GM18909 (cell line): ENCODE results near the gene ARHGEF37.
"Not testable (repeated sequence)": the region's sequence is repeated elsewhere in the genome, so short reads cannot be mapped to it uniquely, and the experiment has no call there.

Experiments
- ATAC-seq: cut with Tn5 transposase; IDR thresholded peaks from one replicate; pipeline ENCODE4 v1.9.1; 2021; ENCODE audit warnings: mild to moderate bottlenecking; ENCODE audit not compliant: unreplicated experiment, poor library complexity

The ARHGEF37 gene

DNA sequence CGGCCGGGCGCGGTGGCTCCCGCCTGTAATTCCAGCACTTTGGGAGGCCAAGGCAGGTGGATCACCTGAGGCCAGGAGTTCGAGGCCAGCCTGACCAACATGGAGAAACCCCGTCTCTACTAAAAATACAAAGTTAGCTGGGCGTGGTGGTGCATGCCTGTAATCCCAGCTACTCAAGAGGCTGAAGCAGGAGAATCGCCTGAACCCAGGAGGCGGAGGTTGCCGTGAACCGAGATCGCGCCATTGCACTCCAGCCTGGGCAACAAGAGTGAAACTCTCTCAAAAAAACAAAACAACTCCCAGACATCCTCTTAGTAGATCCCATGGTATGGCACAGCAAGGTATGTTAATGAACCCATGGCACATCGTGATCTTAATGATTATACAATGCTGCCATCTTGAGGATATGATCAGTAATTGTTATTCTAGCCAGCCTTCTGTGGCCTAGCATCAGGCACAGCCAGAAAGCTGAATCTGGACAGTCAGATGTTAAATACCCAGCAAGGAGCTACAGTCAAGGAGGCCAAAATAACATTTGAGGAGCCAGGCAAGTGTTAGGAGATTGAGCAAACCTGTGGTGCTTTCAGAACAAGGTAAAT is 16.7 kb upstream of the ARHGEF37 start:
- ATAC-seq = peak; percentile 86

GRCh38 chr5:149567226-149567625 is 14.1 kb upstream of the ARHGEF37 start:
- peak; percentile 57 for ATAC-seq

GRCh38 chr5:149572170-149572569 is 9.1 kb upstream of the ARHGEF37 start:
- no peak for ATAC-seq

DNA sequence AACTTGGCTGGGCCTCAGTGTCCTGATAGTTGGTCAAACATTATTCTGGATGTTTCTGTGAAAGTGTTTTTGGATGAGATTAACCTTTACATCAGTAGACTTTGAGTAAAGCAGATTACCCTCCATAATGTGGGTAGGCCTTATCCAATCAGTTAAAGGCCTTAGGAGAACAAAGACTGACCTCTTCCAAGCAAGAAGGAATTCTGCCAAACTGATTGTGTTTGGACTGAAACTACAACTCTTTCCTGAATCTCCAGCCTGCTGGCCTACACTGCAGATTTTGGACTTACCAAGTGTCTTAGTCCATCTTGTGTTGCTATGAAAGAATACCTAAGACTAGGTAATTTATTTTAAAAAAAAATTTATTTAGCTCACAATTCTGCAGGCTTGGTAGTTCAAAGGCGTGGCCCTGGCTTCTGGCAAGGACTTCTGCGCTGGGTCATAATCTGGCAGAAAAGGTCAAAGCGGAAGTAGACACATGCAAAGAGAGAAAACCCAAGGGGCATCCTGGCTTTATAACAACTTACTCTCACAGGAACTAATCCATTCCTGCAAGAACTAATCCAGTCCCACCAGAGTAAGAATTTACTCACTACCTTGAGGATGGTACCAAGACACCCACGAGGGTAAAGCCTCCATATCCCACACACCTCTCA is 8.6 kb upstream of the ARHGEF37 start:
- no peak for ATAC-seq

DNA sequence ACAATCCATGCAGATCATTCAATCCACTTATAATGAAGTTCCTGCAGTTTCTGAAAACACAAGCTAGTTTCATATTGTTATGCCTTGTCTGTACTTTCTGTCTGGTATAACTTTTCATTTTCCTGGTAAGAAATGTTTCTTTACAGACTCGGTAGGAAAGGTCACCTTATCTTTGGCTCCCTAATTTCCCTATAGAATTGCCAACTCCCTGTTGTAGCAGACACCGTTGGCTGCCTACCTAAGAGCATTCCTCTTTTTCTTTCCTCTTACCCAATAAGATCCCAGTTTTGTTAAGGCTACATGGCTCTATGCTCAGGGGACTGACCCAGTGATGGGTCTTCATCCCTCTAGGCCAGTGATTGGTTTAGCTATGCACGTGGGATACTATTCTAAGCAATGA is 6.2 kb upstream of the ARHGEF37 start:
- ATAC-seq = no peak

DNA sequence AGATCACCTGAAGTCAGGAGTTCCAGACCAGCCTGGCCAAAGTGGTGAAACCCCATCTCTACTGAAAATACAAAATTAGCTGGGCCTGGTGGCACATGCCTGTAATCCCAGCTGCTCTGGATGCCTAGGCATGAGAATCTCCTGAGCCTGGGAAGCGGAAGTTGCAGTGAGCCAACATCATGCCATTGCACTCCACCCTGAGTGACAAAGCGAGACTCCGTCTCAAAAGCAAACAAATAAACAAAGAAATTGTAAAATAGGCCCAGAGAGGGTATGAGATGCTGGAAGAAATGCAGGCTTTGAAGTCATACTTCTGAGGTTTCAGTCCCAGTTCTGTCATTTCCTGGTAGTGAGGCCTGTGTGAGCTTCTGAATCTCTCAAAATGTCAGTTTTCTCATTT is 5.3 kb upstream of the ARHGEF37 start:
- no peak for ATAC-seq

- ATAC-seq = no peak
These were observed 2.4 kb upstream of the ARHGEF37 start for GRCh38 chr5:149578896-149579295.

DNA sequence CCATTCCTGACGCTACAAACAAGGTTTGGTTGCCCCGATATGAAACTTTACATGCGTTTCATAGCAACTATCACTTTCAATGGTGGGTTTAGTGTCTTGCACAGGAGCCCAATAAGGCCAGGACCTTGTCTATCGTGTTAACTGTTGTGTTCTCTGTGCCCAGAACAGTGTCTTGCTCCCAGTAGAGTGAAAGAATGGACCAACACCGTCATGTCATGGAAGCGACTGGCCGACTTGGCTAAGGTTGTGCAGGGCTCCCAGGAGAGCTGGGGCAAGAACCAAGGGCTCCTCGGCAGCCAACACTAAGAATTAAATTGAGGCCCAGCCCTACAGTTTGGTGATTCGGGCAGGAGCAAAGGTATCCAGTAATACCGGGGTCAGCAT is 498 bp upstream of the ARHGEF37 start:
- ATAC-seq = no peak

- ATAC-seq = no peak
These were observed 852 bp downstream of the ARHGEF37 start for GRCh38 chr5:149581931-149582768.

DNA sequence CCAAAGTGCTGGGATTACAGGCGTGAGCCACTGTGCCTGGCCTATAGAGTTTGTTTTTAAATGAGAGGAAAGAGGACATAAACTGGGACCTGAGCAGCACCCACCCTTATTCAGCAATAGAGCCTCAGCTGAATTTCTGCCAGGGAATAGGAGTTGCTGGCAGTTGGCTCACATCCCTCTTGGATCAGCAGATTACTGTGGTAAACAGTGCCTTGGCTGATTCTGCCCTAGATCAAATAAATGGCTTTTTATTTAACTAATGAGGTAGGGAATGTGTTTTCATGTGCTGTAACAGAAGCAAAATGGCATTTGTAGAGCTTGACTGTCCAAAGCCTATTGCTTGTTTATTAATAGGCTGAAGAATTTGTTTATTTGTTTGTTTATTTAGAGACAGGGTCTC is 2.1 kb downstream of the ARHGEF37 start:
- no peak for ATAC-seq

DNA sequence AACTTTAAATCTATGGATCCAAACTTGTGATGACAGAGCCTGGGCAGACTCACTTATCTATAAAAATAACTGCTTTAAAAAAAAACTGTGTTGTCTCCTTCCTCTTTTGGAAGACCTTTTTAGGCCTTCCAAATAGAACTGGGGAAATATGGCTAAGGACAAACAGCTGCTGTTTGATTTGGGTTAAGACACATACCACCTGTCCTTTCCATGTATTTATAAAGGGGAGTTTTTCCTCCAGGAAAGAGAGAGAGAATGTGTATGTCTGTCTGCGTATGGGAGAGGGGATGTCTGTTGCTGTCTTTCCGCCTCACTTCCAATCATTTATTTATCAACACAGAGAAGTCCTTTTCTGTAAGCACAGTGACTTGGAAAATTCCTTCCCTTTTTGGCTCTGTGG is 2.8 kb downstream of the ARHGEF37 start:
- ATAC-seq = no peak

DNA sequence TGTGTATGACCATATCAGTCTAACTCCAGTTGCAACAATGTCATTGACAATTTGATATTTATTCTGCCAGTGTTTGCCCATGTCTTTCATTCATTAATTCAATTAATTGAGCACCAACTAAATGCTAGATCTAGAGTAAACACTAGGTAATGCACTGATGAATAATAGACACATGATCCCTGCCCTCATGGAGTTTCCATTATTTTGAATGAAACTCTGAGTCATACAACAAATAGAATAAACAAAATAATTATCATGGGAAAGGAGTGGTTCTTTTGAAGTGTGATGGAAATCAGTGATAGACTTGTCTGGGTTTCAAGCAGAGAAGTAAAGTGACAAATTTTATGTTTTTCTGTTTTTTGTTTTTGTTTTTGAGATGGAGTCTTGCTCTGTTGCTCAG is 4.6 kb downstream of the ARHGEF37 start:
- ATAC-seq = no peak

DNA sequence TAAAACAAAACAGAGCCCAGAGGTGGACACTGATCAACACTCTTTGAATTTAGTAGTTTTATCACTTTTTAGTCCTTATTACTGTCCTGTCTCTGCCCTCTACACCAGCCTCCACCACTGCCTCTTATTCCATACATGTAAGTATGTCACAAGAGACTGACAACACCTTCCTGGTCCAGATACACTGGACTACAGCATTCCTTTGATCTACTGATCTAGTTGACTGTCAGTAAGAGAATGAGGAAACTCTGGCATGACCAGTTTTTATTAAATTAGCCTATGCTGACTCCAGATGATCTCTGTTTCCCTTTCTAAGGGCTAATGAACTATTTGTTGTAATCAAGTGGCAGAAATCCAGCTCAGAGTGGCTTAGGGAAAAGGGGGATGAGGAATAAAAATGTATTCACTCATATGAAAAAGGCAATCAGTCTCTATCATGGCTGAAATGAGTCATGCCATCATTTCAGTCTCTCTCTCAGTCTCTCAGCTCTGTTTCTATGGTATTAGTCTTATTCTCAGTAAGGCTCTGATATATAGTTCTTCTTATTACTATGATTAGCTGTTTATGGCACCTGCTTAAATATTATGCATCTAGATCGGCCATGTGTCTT is 5.5 kb downstream of the ARHGEF37 start:
- ATAC-seq = no peak

DNA sequence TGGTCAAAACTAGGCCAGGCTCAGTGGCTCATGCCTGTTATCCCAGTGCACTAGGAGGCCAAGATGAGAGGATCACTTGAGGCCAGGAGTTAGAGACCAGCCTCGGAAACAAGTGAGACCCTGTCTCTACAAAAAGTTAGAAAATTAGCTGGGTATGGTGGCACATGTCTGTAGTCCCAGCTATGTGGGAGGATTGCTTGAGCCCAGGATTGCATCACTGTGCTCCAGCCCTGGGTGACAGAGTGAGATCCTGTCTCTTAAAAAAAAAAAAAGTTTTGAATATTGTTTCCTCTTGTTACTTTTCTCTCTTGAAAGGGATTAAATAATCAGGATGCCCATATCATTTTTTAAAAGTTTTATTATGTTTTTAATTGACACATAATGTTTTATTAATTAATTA is 7.6 kb downstream of the ARHGEF37 start:
- ATAC-seq = no peak

- ATAC-seq = no peak
These were observed 12.1 kb downstream of the ARHGEF37 start for GRCh38 chr5:149593370-149593769.

DNA sequence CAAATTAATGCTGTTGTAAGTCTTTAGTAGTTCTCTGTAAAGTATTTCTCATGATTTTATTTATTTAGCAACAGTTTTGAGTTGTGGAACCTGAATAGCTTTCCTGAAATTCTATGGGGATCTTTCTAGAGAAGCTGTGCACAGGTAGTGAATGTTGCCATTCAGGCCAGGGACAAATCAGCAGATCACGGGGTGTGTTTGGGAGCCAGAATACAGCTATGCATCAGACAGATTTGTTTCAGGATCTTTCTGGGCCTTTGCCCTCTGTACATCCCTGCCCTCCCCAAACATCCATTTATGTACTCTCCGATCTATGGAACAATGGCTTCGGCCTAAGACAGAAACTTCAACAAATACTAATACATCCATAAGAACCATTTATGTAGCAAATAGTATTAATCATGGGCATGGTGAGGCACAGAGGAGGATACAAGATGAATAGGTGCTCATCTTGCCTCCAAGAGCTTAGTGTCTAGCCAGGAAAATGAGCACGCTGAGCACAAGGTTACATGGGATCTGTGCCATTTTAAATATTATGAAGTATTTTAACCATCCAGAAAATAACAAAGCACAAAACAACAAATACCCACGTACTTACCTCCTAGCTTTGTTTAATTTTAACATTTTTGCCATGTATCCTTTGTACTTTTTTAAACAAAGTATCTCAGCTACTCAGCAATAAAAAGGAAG is 13.1 kb downstream of the ARHGEF37 start:
- no peak for ATAC-seq

DNA sequence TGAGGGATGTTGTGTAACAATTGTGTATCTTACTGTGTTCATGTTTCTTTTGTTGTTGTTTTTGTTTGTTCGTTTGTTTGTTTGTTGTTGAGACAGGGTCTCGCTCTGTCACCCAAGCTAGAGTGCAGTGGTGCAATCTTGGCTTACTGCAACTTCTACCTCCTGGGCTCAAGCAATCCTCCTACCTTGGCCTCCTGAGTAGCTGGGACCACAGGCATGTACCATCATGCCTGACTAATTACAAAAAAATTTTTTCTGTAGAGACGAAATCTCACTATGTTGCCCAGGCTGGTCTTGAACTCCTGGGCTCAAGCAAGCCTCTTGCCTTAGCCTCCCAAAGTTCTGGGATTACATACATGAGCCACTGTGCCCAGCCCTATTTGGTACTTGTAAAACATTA is 13.8 kb downstream of the ARHGEF37 start:
- not testable (repeated sequence) for ATAC-seq

DNA sequence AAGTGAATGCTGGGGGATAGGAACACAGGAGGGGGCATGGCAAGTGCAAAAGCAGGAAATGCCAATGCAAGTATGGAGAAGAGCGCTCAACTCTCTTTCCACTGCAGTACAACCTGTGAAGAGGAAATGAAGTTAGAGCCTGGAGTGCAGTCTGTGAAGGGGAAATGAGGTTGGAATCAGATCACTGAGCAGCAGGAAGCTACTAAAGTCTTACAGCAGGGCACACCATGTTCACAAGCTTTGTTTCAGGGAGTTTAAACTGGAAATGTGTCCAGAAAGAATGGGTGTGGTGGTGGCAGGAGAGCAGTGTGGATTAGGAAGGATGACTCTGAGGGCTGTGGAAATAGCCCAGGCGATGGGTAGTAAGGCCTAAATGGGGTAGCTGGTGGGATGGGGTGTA is 15.4 kb downstream of the ARHGEF37 start:
- ATAC-seq = no peak

DNA sequence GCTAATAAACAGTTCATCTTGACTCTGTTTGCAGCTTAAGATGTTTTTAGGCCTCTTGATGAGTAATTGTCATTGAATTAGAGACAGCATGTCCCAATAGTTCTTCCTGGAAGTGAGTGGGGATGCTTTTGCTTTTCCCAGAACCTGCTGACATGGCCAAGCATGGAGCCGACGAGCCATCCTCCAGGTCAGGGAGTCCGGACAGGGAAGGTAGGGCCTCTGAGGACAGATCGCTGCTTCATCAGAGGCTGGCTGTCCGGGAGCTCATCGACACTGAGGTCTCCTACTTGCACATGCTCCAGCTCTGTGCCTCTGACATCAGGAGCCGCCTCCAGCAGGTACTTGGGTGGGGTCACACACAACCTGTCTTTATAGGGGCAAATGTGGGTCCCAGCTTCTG is 16.3 kb downstream of the ARHGEF37 start:
- no peak for ATAC-seq

DNA sequence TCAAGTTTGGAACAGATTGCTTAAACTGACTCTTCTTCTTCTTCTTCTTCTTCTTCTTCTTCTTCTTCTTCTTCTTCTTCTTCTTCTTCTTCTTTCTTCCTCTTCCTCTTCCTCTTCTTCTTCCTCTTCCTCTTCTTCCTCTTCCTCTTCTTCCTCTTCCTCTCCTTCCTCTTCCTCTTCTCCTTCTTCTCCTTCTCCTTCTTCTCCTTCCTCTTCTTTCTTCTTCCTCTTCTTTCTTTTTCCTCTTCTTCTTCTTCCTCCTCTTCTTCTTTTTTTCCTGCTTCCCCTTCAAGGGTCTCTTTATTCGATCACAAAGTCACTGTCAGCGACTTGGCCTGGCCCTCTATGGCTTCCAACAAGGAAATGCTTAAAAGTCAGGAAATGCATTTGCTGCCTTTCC is 16.9 kb downstream of the ARHGEF37 start:
- not testable (repeated sequence) for ATAC-seq

DNA sequence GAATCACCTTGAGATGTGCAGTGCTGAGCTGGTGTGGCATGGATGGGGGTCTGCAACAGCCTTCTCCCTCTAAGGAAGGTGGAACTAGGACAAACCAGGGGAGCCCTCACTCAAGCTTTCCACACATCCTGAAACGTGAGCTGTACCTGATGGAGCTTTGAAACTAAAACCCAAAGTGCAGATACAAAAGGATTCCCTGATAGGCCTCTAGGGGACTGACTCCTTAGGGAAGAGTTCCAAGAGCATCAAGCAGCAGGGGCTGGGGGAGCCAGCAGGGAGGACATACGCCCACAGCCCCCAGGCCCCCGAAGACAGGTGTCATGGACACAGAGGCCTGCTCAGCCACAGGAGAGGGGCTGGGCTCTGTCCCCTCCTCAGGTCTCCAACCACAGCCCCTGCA is 17.7 kb downstream of the ARHGEF37 start:
- ATAC-seq = no peak
